GM12878 (cell line): Measurements from ENCODE around the gene LRIT1. TPM values are rescaled to one million over a fixed set of nuclear protein-coding genes. Genes with fewer than 3 reads are reported as not detected.

Experiments used
- ATAC-seq: fragments of 200-7000 bp; cut with Tn5 transposase; 3 replicates; pipeline ENCODE4 v1.9.1; 2020; ENCODE audit warnings: mild to moderate bottlenecking, moderate library complexity
- BruUV-seq: library from RNA; stranded (reverse); fragments of 400-500 nt; replicated peaks from 2 replicates; lab custom pipeline; 2021; lab: Mats Ljungman, UMichigan
- CTCF ChIA-PET: fragments of 300-600 bp; sonication (Branson Sonifier 250); formaldehyde crosslinking; extraction: SDS; loops from one replicate; lab custom pipeline; 2021; ENCODE audit warnings: inconsistent platforms; lab: Yijun Ruan, JAX
- POLR2A ChIA-PET: fragments of 350-600 bp; formaldehyde crosslinking; extraction: SDS; loops from one replicate; lab custom pipeline; 2021; ENCODE audit warnings: inconsistent platforms; lab: Charles Lee
- RAD21 ChIA-PET: fragments of 300-600 bp; sonication (Branson Sonifier 250); formaldehyde crosslinking; loops from one replicate; lab custom pipeline; 2023; ENCODE audit warnings: antibody characterized with exemption; ENCODE audit not compliant: unreplicated experiment; lab: Charles Lee
- SMC1A ChIA-PET: fragments of 300-600 bp; sonication (Branson Sonifier 250); formaldehyde crosslinking; loops from one replicate; lab custom pipeline; 2023; ENCODE audit not compliant: unreplicated experiment, uncharacterized antibody; lab: Charles Lee
- DNase-seq: peaks from one replicate; pipeline ENCODE4 v3.0.0-alpha.2; 2011; ENCODE audit warnings: low read depth, low spot score
- FAIRE-seq: peaks from 3 replicates; lab custom pipeline; 2011; peaks lifted over from hg19 to GRCh38; lab: Jason Lieb, UNC
- H2AFZ ChIP-seq: 2 replicates; pipeline ENCODE4 v1.6.0; 2011; ENCODE audit warnings: low read depth, low read length, control low read depth; ENCODE audit not compliant: control insufficient read depth
- H3K27ac ChIP-seq: 2 replicates; pipeline ENCODE4 v1.5.1; 2011; ENCODE audit warnings: control low read depth; ENCODE audit not compliant: control insufficient read depth, insufficient read depth
- H3K27me3 ChIP-seq, 2 experiments: replicated peaks in 1 of 2; 2 replicates each; pipeline versions ENCODE4 v1.6.0 to v1.6.1; 2011; ENCODE audit warnings: low read length in 1 of 2; ENCODE audit not compliant: control insufficient read depth in 2 of 2, insufficient read depth in 2 of 2
- H3K36me3 ChIP-seq, 2 experiments: 2 replicates each; pipeline ENCODE4 v1.5.1; 2011; ENCODE audit warnings: low read length in 1 of 2; ENCODE audit not compliant: control insufficient read depth in 2 of 2, insufficient read depth in 2 of 2
- H3K4me1 ChIP-seq: 2 replicates; pipeline ENCODE4 v1.6.1; 2011; ENCODE audit warnings: mild to moderate bottlenecking, low read length, moderate library complexity, mixed read lengths; ENCODE audit not compliant: control insufficient read depth, insufficient read depth
- H3K4me2 ChIP-seq: 2 replicates; pipeline ENCODE4 v1.6.0; 2011; ENCODE audit warnings: control low read depth; ENCODE audit not compliant: control insufficient read depth, insufficient read depth
- H3K4me3 ChIP-seq: fragments of 200-600 bp; sonication (generic); 2 replicates; pipeline ENCODE4 v1.5.1; 2016
- H3K79me2 ChIP-seq: 2 replicates; pipeline ENCODE4 v1.6.0; 2011; ENCODE audit warnings: low read length; ENCODE audit not compliant: control insufficient read depth, insufficient read depth
- H3K9ac ChIP-seq: 2 replicates; pipeline ENCODE4 v1.8.0; 2011; ENCODE audit warnings: low read length, control low read depth, mixed read lengths; ENCODE audit not compliant: control insufficient read depth, insufficient read depth
- H3K9me3 ChIP-seq: replicated peaks from 3 replicates; pipeline ENCODE4 v1.5.1; 2011; ENCODE audit warnings: mild to moderate bottlenecking, low read length; ENCODE audit not compliant: control insufficient read depth, insufficient read depth
- H4K20me1 ChIP-seq: 2 replicates; pipeline ENCODE4 v1.6.0; 2011; ENCODE audit not compliant: control insufficient read depth, insufficient read depth
- BCL11A ChIP-seq: IDR thresholded peaks from 2 replicates; pipeline ENCODE4 v1.6.1; 2011; ENCODE audit warnings: low read depth, low read length
- EED ChIP-seq: sonication (generic); IDR thresholded peaks from 2 replicates; pipeline ENCODE4 v1.6.1; 2016; ENCODE audit warnings: antibody characterized with exemption, low read depth
- JUND ChIP-seq: IDR thresholded peaks from 2 replicates; pipeline ENCODE4 v1.6.1; 2012; ENCODE audit warnings: low read depth, mild to moderate bottlenecking, low read length, improper control_type of control experiment, moderate library complexity
- POU2F2 ChIP-seq: IDR thresholded peaks from 3 replicates; pipeline ENCODE4 v1.6.1; 2011; ENCODE audit warnings: low read depth, mild to moderate bottlenecking, low read length, borderline replicate concordance
- SUPT20H ChIP-seq: IDR thresholded peaks from 2 replicates; pipeline ENCODE4 v1.6.1; 2011; ENCODE audit warnings: low read depth, mild to moderate bottlenecking, low read length, moderate library complexity, borderline replicate concordance; ENCODE audit not compliant: control insufficient read depth
- ZBED1 ChIP-seq: IDR thresholded peaks from 2 replicates; pipeline ENCODE4 v1.6.1; 2016; ENCODE audit warnings: borderline replicate concordance
- ZNF24 ChIP-seq: fragments of 450-650 bp; IDR thresholded peaks from 2 replicates; pipeline ENCODE4 v1.6.1; 2017; ENCODE audit warnings: antibody characterized with exemption, mild to moderate bottlenecking
- WGBS: methylation state at CpG from one replicate; pipeline ENCODE4 v1.1.6; 2016; ENCODE audit warnings: low lambda C conversion rate; ENCODE audit not compliant: insufficient replicate concordance, insufficient coverage; ENCODE audit errors: missing lambda C conversion rate; 5-methylcytosine and 5-hydroxymethylcytosine counted together
- in situ Hi-C: fragments of 300-500 bp; cut with MboI; formaldehyde crosslinking; loops from 9 replicates; pipeline ENCODE4 v1.14.3; 2018; ENCODE audit warnings: mixed read lengths
- intact Hi-C: fragments of 100-400 bp; cut with micrococcal nuclease; formaldehyde crosslinking; loops from one replicate; pipeline ENCODE4 v1.14.2; 2022; ENCODE audit not compliant: unreplicated experiment
- polyA plus RNA-seq, 11 experiments: library from polyadenylated mRNA; depleted of rRNA in 4 of 11; unstranded in 6 of 11; stranded (reverse) in 5 of 11; fragments of >200 nt; fragmentation: Nextera tagmentation in 4 of 11; fragmentation: Illumina TruSeq in 1 of 11; extraction: Ambion mirVana in 4 of 11; extraction: Trizol in 1 of 11; gene quantifications; 1 replicate in 1 of 11; 2 replicates in 10 of 11; pipeline versions ENCODE4 v1.2.1 to v1.2.3, GENCODE V29; 2011 to 2016; ENCODE audit warnings: inconsistent platforms in 2 of 11, missing spikeins in 2 of 11, low read depth in 1 of 11
- total RNA-seq, 4 experiments: library from RNA; depleted of rRNA in 3 of 4; stranded (reverse); fragments of >200 nt in 3 of 4; fragmentation: Illumina TruSeq in 1 of 4; extraction: Trizol in 1 of 4; gene quantifications; 2 replicates each; pipeline versions ENCODE4 v1.2.1 to v1.2.3, GENCODE V29; 2013 to 2021
- TF ChIP-seq, protein P1 (sequence below): fragments of 450-650 bp; IDR thresholded peaks from 2 replicates; pipeline ENCODE4 v1.6.1; 2017; ENCODE audit warnings: mild to moderate bottlenecking, moderate library complexity

LRIT1 gene
- total and polyA plus RNA-seq, 10 of the 15 experiments (the other 5 are each of a cell fraction or from before 2014, with no cell fraction given) = not detected

DNA sequence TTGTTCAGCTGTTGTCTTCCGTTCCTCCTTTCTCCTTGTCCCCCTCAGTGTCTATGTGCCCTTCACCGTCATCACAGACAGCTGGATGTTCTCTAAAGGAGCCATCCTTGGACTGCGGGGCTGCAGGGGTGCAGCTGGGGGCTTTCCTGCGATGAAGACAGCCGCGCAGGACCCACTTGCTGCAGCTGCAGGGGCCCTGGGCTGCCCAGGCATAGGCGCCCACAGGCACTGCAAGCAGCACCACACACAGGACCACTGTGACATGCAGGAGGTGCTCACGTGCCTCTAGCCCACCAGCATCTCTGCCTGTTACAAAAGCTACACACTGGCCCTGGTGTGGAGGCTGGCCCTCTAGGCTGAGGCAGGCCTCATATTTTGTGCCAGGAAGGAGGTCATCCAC lies 19.4 kb downstream of the LRIT1 start (continued):
- TF ChIP-seq, protein P1, sequence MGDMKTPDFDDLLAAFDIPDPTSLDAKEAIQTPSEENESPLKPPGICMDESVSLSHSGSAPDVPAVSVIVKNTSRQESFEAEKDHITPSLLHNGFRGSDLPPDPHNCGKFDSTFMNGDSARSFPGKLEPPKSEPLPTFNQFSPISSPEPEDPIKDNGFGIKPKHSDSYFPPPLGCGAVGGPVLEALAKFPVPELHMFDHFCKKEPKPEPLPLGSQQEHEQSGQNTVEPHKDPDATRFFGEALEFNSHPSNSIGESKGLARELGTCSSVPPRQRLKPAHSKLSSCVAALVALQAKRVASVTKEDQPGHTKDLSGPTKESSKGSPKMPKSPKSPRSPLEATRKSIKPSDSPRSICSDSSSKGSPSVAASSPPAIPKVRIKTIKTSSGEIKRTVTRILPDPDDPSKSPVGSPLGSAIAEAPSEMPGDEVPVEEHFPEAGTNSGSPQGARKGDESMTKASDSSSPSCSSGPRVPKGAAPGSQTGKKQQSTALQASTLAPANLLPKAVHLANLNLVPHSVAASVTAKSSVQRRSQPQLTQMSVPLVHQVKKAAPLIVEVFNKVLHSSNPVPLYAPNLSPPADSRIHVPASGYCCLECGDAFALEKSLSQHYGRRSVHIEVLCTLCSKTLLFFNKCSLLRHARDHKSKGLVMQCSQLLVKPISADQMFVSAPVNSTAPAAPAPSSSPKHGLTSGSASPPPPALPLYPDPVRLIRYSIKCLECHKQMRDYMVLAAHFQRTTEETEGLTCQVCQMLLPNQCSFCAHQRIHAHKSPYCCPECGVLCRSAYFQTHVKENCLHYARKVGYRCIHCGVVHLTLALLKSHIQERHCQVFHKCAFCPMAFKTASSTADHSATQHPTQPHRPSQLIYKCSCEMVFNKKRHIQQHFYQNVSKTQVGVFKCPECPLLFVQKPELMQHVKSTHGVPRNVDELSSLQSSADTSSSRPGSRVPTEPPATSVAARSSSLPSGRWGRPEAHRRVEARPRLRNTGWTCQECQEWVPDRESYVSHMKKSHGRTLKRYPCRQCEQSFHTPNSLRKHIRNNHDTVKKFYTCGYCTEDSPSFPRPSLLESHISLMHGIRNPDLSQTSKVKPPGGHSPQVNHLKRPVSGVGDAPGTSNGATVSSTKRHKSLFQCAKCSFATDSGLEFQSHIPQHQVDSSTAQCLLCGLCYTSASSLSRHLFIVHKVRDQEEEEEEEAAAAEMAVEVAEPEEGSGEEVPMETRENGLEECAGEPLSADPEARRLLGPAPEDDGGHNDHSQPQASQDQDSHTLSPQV = no peak
- TF ChIP-seq POU2F2 (no peak), ZBED1 (no peak), SUPT20H (no peak)

DNA sequence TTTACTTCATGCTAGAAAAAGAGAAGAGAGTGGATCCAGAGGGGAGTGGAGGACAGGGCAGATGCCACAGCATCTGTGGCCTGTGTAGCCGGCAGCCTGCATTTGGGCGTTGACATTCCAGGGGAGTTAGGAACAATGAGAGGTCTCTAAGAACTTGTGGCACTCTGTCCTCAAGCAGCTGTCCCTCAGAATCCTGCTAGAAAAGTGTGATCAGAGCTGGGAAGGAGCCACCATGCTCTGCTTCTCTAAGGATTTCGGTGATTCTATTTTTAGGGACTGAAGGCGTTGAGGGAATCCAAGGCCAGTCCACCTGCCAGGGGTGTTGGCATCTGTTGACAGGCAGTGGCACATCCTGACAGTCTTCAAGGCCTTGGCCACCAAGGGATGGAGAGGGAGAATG lies 23.6 kb downstream of the LRIT1 start:
- H3K27me3 ChIP-seq = no peaks in the 10 kb centered on the region
- intact Hi-C loops (no loop called here), in situ Hi-C loops (no loop called here)
- RAD21 ChIA-PET = no interaction called here
- POLR2A ChIA-PET = no interaction called here
- no peaks in the 10 kb centered on the region for H3K4me1 ChIP-seq
- no peak overlapping the region for H3K4me2 ChIP-seq
- no TSS peak for BruUV-seq
- H2AFZ ChIP-seq = no peak overlapping the region
- TF ChIP-seq BCL11A = no peak
- TF ChIP-seq JUND = no peak
- TF ChIP-seq EED = no peak
- no peak for TF ChIP-seq ZNF24
- no peak for ATAC-seq
- H3K36me3 ChIP-seq = no peaks in the 10 kb centered on the region
- no peak for FAIRE-seq
- no peak overlapping the region for H3K9ac ChIP-seq
- H4K20me1 ChIP-seq = no peaks in the 10 kb centered on the region
- no peak overlapping the region for H3K4me3 ChIP-seq
- no peak overlapping the region for H3K27ac ChIP-seq
- peaks cover 4% of the 10 kb centered on the region; the same call in 1 of the 3 replicates for H3K9me3 ChIP-seq
- SMC1A ChIA-PET = interaction anchor here (0.9 kb wide), 1 partner anchor 92 kb away, joined by 3 read pairs; no protein-coding TSS in a partner anchor
- H3K79me2 ChIP-seq = no peaks in the 10 kb centered on the region
- CTCF ChIA-PET = interaction anchor here (1.3 to 28.3 kb wide), 2 partner anchors 13 to 59 kb away, joined by 3 to 788 read pairs; no protein-coding TSS in a partner anchor
- WGBS = 69% methylated on average over 4 of the region's 4 CpGs
- DNase-seq = no peak
